ENCODE data around the gene KIF3A.

DNA sequence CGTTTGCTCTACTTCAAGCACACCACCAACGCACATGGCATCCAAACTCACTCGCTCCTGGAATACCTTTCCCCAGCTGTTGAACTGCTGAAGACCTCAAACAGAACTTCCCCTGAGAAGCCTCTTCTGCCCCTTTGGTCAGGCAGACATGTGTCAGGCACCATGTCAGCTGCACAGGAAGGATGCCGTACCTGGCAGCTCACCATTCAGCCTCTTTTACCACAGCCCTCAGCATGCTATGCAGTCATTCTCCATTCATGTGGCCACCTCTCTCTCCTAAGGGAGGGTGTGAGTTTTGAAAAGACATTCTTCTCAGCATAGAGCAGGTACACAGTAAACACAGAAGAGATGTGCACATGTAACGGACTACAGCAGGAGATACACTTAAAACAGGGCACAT, 49.4 kb downstream of the KIF3A start:
- TF ChIP-seq POLR2AphosphoS5 (IDR thresholded peaks at IDR 0.05; ENCODE audit: low read depth) (no peak), ZNF114 (CRISPR knock-in tag; IDR thresholded peaks at IDR 0.05) (no peak), EZH2 (IDR thresholded peaks at IDR 0.05; ENCODE audit: low read depth, unreplicated experiment) (no peak), CTCF (conservative IDR thresholded peaks at IDR 0.05; ENCODE audit: low read depth in 2 of 2) (no peak), CREB1 (CRISPR knock-in tag; IDR thresholded peaks at IDR 0.05; ENCODE audit: low read depth) (no peak), EZH2phosphoT487 (IDR thresholded peaks at IDR 0.05; ENCODE audit: unreplicated experiment) (no peak), JUNB (IDR thresholded peaks at IDR 0.05; ENCODE audit: unreplicated experiment) (no peak), ETS1 (IDR thresholded peaks at IDR 0.05) (no peak)
- TF ChIP-seq, protein P1, sequence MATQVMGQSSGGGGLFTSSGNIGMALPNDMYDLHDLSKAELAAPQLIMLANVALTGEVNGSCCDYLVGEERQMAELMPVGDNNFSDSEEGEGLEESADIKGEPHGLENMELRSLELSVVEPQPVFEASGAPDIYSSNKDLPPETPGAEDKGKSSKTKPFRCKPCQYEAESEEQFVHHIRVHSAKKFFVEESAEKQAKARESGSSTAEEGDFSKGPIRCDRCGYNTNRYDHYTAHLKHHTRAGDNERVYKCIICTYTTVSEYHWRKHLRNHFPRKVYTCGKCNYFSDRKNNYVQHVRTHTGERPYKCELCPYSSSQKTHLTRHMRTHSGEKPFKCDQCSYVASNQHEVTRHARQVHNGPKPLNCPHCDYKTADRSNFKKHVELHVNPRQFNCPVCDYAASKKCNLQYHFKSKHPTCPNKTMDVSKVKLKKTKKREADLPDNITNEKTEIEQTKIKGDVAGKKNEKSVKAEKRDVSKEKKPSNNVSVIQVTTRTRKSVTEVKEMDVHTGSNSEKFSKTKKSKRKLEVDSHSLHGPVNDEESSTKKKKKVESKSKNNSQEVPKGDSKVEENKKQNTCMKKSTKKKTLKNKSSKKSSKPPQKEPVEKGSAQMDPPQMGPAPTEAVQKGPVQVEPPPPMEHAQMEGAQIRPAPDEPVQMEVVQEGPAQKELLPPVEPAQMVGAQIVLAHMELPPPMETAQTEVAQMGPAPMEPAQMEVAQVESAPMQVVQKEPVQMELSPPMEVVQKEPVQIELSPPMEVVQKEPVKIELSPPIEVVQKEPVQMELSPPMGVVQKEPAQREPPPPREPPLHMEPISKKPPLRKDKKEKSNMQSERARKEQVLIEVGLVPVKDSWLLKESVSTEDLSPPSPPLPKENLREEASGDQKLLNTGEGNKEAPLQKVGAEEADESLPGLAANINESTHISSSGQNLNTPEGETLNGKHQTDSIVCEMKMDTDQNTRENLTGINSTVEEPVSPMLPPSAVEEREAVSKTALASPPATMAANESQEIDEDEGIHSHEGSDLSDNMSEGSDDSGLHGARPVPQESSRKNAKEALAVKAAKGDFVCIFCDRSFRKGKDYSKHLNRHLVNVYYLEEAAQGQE (IDR thresholded peaks at IDR 0.05; ENCODE audit: unreplicated experiment) = no peak
